ENCODE results near the gene STRAP. TPM values are rescaled to one million over a fixed set of nuclear protein-coding genes. Genes with fewer than 3 reads are reported as not detected.

Gene STRAP
- total RNA-seq, 2 donors from 2014 or later, result 188 to 362 TPM

- H3K36me3 ChIP-seq (ENCODE audit: control insufficient read depth, insufficient read depth, low read length), result peaks cover 91% of the 10 kb centered on the region
- H3K9me3 ChIP-seq (ENCODE audit: control insufficient read depth, low read length), result no peaks in the 10 kb centered on the region
- Mint-ChIP-seq H3K27ac (peak overlapping the region; percentile 41), H3K4me3 (no peak overlapping the region), H3K36me3 (ENCODE audit: low read depth) (peaks cover 59% of the 10 kb centered on the region), H3K27me3 (ENCODE audit: insufficient read depth) (no peaks in the 10 kb centered on the region), H3K4me1 (peaks cover 3% of the 10 kb centered on the region), H3K9me3 (no peaks in the 10 kb centered on the region)
- H3K27me3 ChIP-seq (ENCODE audit: control insufficient read depth, insufficient read depth, low read length, poor library complexity, severe bottlenecking), result no peaks in the 10 kb centered on the region
- peak; percentile 64 for TF ChIP-seq CTCF (conservative IDR thresholded peaks at IDR 0.05)
- no peak overlapping the region for H3K27ac ChIP-seq (ENCODE audit: low read depth, low read length)
- no peak overlapping the region for H3K9ac ChIP-seq (ENCODE audit: extremely low read depth, low read length, poor library complexity, severe bottlenecking)
- no peak for DNase-seq
- WGBS, 2 experiments (ENCODE audit: insufficient coverage in 1 of 2, insufficient read length in 1 of 2), result 96 to 100% methylated on average over 1 to 5 of the region's 5 CpGs
- H3K4me1 ChIP-seq (ENCODE audit: control insufficient read depth, insufficient read depth, low read length), result no peaks in the 10 kb centered on the region
- H3K4me3 ChIP-seq (ENCODE audit: low read length), result no peak overlapping the region
These were observed 10.6 kb downstream of the STRAP start for GRCh38 chr12:15892645-15893259.

GRCh38 chr12:15893260-15893659, 11.1 kb downstream of the STRAP start:
- H3K4me3 Mint-ChIP-seq, result no peak overlapping the region
- no peak overlapping the region for H3K27ac ChIP-seq (ENCODE audit: low read depth, low read length)
- no peak for TF ChIP-seq CTCF (conservative IDR thresholded peaks at IDR 0.05)

GRCh38 chr12:15896867-15897266, 14.7 kb downstream of the STRAP start:
- H3K4me3 ChIP-seq (ENCODE audit: low read length), result no peak overlapping the region
- DNase-seq, result no peak
- no peaks in the 10 kb centered on the region for H3K9me3 ChIP-seq (ENCODE audit: control insufficient read depth, low read length)
- peaks cover 2% of the 10 kb centered on the region for H3K4me1 Mint-ChIP-seq
- no peaks in the 10 kb centered on the region for H3K9me3 Mint-ChIP-seq
- H3K36me3 Mint-ChIP-seq (ENCODE audit: low read depth), result peaks cover 68% of the 10 kb centered on the region
- WGBS, 2 experiments (ENCODE audit: insufficient coverage in 1 of 2, insufficient read length in 1 of 2), result 100% methylated on average over 1 of the region's 1 CpG; no CpG with 5 or more reads in 1 of the 2 experiments
- H3K27ac ChIP-seq (ENCODE audit: low read depth, low read length), result no peak overlapping the region
- no peak overlapping the region for H3K4me3 Mint-ChIP-seq
- H3K27ac Mint-ChIP-seq, result no peak overlapping the region
- H3K36me3 ChIP-seq (ENCODE audit: control insufficient read depth, insufficient read depth, low read length), result peaks cover 92% of the 10 kb centered on the region
- no peaks in the 10 kb centered on the region for H3K4me1 ChIP-seq (ENCODE audit: control insufficient read depth, insufficient read depth, low read length)
- no peaks in the 10 kb centered on the region for H3K27me3 Mint-ChIP-seq (ENCODE audit: insufficient read depth)
- no peak overlapping the region for H3K9ac ChIP-seq (ENCODE audit: extremely low read depth, low read length, poor library complexity, severe bottlenecking)
- H3K27me3 ChIP-seq (ENCODE audit: control insufficient read depth, insufficient read depth, low read length, poor library complexity, severe bottlenecking), result no peaks in the 10 kb centered on the region
- no peak for TF ChIP-seq CTCF (conservative IDR thresholded peaks at IDR 0.05)

More at GRCh38 chr12:15893260-15893659, 11.1 kb downstream of the STRAP start:
- no peak overlapping the region for H3K9ac ChIP-seq (ENCODE audit: extremely low read depth, low read length, poor library complexity, severe bottlenecking)
- H3K4me3 ChIP-seq (ENCODE audit: low read length), result no peak overlapping the region
- H3K27me3 ChIP-seq (ENCODE audit: control insufficient read depth, insufficient read depth, low read length, poor library complexity, severe bottlenecking), result no peaks in the 10 kb centered on the region
- H3K36me3 ChIP-seq (ENCODE audit: control insufficient read depth, insufficient read depth, low read length), result peaks cover 91% of the 10 kb centered on the region
- H3K27ac Mint-ChIP-seq, result peak overlapping the region; percentile 41
- no peaks in the 10 kb centered on the region for H3K9me3 Mint-ChIP-seq
- H3K4me1 ChIP-seq (ENCODE audit: control insufficient read depth, insufficient read depth, low read length), result no peaks in the 10 kb centered on the region
- no peak for DNase-seq
- peaks cover 3% of the 10 kb centered on the region for H3K4me1 Mint-ChIP-seq
- peaks cover 61% of the 10 kb centered on the region for H3K36me3 Mint-ChIP-seq (ENCODE audit: low read depth)
- H3K27me3 Mint-ChIP-seq (ENCODE audit: insufficient read depth), result no peaks in the 10 kb centered on the region
- H3K9me3 ChIP-seq (ENCODE audit: control insufficient read depth, low read length), result no peaks in the 10 kb centered on the region
- WGBS, 2 experiments (ENCODE audit: insufficient coverage in 1 of 2, insufficient read length in 1 of 2), result 90% methylated on average over 1 of the region's 3 CpGs; no CpG with 5 or more reads in 1 of the 2 experiments
